Lower leg skin (tissue), 4 donors: ENCODE measurements around the gene AUH. TPM values are rescaled to one million over a fixed set of nuclear protein-coding genes. Genes with fewer than 3 reads are reported as not detected.

Experiments
- DNase-seq, 2 donors: peaks; one replicate each; pipeline ENCODE4 v3.0.0-alpha.2; 2019; ENCODE audit warnings: low spot score in 2 of 2
- H3K4me3 ChIP-seq: fragments of 200-600 bp; sonication (generic); 2 replicates; pipeline ENCODE4 v1.5.1; 2017; ENCODE audit warnings: mild to moderate bottlenecking, low read depth; ENCODE audit not compliant: poor library complexity, severe bottlenecking
- POLR2A ChIP-seq, 2 donors: fragments of 450-650 bp; IDR thresholded peaks; one replicate each; pipeline ENCODE4 v1.6.1; 2016 to 2017; ENCODE audit warnings: antibody characterized with exemption in 2 of 2, mild to moderate bottlenecking in 1 of 2, moderate library complexity in 1 of 2
- WGBS, 2 donors: methylation state at CpG; one replicate each; pipeline ENCODE4 v1.1.5; 2018; 5-methylcytosine and 5-hydroxymethylcytosine counted together
- intact Hi-C: fragments of 100-400 bp; cut with DNase I; formaldehyde crosslinking; loops from one replicate; pipeline ENCODE4 v1.15.0; 2023; ENCODE audit warnings: low total_unique reads
- total RNA-seq, 4 donors: library from RNA; depleted of rRNA; stranded (reverse); fragments of >200 nt; gene quantifications; one replicate each; pipeline ENCODE4 v1.1.0, GENCODE V29; 2016
- TF ChIP-seq, protein P1 (sequence below), 3 donors: fragments of 450-650 bp; IDR thresholded peaks; one replicate each; pipeline ENCODE4 v1.5.1; 2016; ENCODE audit warnings: antibody characterized with exemption in 3 of 3, mild to moderate bottlenecking in 3 of 3, moderate library complexity in 2 of 3

Gene AUH
- total RNA-seq, 4 donors from 2014 or later: 30.7 to 54.4 (median 32.4) TPM

- 78 to 79% methylated on average over 2 of the region's 2 CpGs for whole genome bisulfite sequencing, 2 donors
- no peak overlapping the region for H3K4me3 ChIP-seq
- TF ChIP-seq, protein P1, sequence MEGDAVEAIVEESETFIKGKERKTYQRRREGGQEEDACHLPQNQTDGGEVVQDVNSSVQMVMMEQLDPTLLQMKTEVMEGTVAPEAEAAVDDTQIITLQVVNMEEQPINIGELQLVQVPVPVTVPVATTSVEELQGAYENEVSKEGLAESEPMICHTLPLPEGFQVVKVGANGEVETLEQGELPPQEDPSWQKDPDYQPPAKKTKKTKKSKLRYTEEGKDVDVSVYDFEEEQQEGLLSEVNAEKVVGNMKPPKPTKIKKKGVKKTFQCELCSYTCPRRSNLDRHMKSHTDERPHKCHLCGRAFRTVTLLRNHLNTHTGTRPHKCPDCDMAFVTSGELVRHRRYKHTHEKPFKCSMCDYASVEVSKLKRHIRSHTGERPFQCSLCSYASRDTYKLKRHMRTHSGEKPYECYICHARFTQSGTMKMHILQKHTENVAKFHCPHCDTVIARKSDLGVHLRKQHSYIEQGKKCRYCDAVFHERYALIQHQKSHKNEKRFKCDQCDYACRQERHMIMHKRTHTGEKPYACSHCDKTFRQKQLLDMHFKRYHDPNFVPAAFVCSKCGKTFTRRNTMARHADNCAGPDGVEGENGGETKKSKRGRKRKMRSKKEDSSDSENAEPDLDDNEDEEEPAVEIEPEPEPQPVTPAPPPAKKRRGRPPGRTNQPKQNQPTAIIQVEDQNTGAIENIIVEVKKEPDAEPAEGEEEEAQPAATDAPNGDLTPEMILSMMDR (IDR thresholded peaks at IDR 0.05): no peak
- no peak for TF ChIP-seq POLR2A (IDR thresholded peaks at IDR 0.05)
- intact Hi-C loops: no loop called here
- DNase-seq: no peak
These were observed 86.7 kb downstream of the AUH start for GRCh38 chr9:91274949-91275492.

DNA sequence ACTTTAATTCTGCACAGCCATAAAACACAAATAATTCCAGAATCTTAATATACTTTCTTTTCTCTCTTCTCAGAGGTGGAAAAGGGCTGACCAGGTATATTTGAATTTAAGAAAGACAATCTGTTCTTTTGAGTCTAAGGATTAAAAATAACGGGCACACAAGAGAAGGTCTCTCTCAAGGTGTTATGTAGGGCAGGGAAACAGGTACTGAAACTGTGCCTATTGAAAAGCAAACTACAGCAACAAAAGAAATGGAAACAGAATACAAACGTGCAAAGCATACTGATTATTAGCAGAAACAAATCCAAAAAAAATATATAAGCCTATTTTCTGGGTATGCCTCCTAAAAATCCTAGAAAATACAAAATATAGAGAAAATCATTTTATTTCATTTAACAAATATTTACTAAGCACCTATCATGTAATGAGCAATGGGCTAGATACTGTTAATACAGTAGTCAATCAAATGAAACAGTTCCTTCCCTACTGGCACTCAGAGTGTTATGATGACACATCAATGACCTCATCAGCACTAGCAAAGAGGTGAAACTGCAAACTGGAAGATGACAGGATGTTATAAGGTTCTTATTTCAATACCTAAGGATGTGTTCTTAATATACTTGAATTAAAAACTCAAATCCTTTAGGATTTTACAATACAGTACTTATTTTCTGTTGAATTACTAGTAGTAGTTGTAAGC lies 87.7 kb downstream of the AUH start:
- no peak overlapping the region for H3K4me3 ChIP-seq
- intact Hi-C loops: no loop called here
- WGBS, 2 donors: 86 to 88% methylated on average over 2 of the region's 2 CpGs
- no peak for DNase-seq
- TF ChIP-seq, protein P1 (IDR thresholded peaks at IDR 0.05): no peak
- TF ChIP-seq POLR2A (IDR thresholded peaks at IDR 0.05): no peak

DNA sequence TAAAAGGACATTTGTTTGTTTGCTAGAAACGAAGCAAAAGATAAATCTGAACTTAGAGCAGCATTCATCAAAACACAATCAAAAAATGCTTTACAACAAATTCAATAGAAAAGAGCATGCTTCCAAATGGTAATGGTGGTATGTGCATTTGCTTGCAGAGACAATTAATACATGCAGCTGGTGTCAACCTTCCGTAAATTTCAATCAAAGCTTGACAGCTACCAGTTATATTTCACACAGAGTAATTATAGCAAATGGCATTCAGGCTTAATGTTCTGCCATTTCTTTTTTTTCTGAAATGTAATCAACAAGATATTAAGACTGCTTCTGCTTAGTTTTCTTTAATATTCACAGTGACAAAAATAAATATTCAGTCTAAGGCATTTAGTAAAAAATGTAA lies 90.6 kb downstream of the AUH start:
- WGBS, 2 donors: 93% methylated on average over 2 of the region's 2 CpGs
- no peak for DNase-seq
- H3K4me3 ChIP-seq: no peak overlapping the region
- no peak for TF ChIP-seq POLR2A (IDR thresholded peaks at IDR 0.05)
- TF ChIP-seq, protein P1 (IDR thresholded peaks at IDR 0.05): no peak
- intact Hi-C loops: no loop called here

DNA sequence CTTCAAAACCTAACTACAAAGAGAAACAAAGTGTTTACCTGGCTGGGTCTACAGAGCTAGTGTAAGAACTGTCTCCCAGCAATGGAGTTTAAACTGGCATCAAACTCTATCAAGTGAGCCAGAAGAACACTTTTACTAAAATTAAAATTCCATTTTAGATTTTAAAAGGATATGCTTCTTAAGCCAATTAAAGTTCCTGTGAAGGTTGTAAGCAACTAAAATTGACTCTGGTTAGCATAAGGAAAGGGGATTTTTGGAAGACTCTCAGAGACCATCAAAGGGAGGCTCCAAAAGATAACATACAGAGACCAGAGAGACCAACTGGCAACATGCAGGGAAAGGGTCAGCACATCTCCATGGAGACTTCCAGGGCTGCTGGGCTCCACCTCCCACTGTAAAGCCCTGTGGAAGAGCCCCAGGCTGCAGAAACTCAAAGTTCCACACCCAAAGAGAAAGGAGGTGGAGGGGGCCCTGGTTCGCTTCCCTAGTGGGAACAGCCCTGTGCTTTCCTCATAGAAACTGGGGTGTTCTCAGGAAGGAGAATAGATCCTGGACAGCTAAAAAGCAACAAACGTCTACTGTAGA lies 91.7 kb downstream of the AUH start:
- DNase-seq: no peak
- no peak overlapping the region for H3K4me3 ChIP-seq
- WGBS, 2 donors: 76 to 79% methylated on average over 2 of the region's 2 CpGs
- TF ChIP-seq, protein P1 (IDR thresholded peaks at IDR 0.05): no peak
- TF ChIP-seq POLR2A (IDR thresholded peaks at IDR 0.05): no peak
- intact Hi-C loops: no loop called here

- no peak for TF ChIP-seq POLR2A (IDR thresholded peaks at IDR 0.05)
- TF ChIP-seq, protein P1 (IDR thresholded peaks at IDR 0.05): no peak
- intact Hi-C loops: no loop called here
- no peak overlapping the region for H3K4me3 ChIP-seq
- no peak for DNase-seq
These were observed 95.3 kb downstream of the AUH start for GRCh38 chr9:91266448-91266847.
